Heart left ventricle (tissue), 13 donors: ENCODE results near the gene ANKRA2.

Experiments
- POLR2A ChIP-seq, 2 donors: fragments of 450-650 bp; IDR thresholded peaks; one replicate each; pipeline ENCODE4 v1.6.1; 2017; ENCODE audit warnings: antibody characterized with exemption in 2 of 2, mild to moderate bottlenecking in 2 of 2, moderate library complexity in 2 of 2
- TF ChIP-seq, protein P1 (sequence below), 12 donors: fragments of 200-600 bp; sonication (generic) in 4 of 12; IDR thresholded peaks; one replicate each; pipeline versions ENCODE4 v1.5.0 to v1.8.0; 2018 to 2022; ENCODE audit warnings: antibody characterized with exemption in 12 of 12, mild to moderate bottlenecking in 5 of 12
- donor health status: ischemic (EF 13 %, LVEDD 7.1; RV severe dilation, severe dysfunction).
- donor health status: DM: no; HTN: yes; CAD: no.
- donor health status: DM: no; HTN: no; CAD: no.
- donor health status: ischemic (EF 25% LVEDD 6.9; RV normal size, moderate dysfunction).
- donor health status: ischemic (EF 25% LVEDD 5.7; RV mildly dilated, moderate dysfunction).
- donor health status: ischemic (EF 35%, LVEDD 5.7; RV mildly dilated, moderate dysfunction).
- donor health status: nonischemic (EF 11% LVEDD 7.7; RV severe dilation, severe dysfunction).
- donor health status: DM: yes; HTN: yes; CAD: no.
- donor health status: PGD.
- donor health status: ischemic (EF 29% LVEDD 5.4; RV normal size, mild dysfunction).
- donor health status: nonischemic (EF 23%, LVEDD 6.1; RV moderate dilation, normal function).

GRCh38 chr5:73542020-73542419 lies 23.4 kb downstream of the ANKRA2 start:
- TF ChIP-seq, protein P1, sequence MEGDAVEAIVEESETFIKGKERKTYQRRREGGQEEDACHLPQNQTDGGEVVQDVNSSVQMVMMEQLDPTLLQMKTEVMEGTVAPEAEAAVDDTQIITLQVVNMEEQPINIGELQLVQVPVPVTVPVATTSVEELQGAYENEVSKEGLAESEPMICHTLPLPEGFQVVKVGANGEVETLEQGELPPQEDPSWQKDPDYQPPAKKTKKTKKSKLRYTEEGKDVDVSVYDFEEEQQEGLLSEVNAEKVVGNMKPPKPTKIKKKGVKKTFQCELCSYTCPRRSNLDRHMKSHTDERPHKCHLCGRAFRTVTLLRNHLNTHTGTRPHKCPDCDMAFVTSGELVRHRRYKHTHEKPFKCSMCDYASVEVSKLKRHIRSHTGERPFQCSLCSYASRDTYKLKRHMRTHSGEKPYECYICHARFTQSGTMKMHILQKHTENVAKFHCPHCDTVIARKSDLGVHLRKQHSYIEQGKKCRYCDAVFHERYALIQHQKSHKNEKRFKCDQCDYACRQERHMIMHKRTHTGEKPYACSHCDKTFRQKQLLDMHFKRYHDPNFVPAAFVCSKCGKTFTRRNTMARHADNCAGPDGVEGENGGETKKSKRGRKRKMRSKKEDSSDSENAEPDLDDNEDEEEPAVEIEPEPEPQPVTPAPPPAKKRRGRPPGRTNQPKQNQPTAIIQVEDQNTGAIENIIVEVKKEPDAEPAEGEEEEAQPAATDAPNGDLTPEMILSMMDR (IDR thresholded peaks at IDR 0.05): no peak
- TF ChIP-seq POLR2A (IDR thresholded peaks at IDR 0.05): no peak
